ENCODE results near the gene ST3GAL5. TPM values are rescaled to one million over a fixed set of nuclear protein-coding genes. Genes with fewer than 3 reads are reported as not detected.

Gene ST3GAL5
- total RNA-seq, 1 donor from 2014 or later, result 29.7 TPM

GRCh38 chr2:85920810-85921545 is 32.2 kb upstream of the ST3GAL5 start:
- H3K27me3 ChIP-seq (ENCODE audit: control insufficient read depth, insufficient read depth, low read length), result no peaks in the 10 kb centered on the region
- no peak for TF ChIP-seq CTCF (IDR thresholded peaks at IDR 0.05; ENCODE audit: insufficient read depth, low read length, severe bottlenecking)
- DNase-seq (ENCODE audit: low read depth) (peak; percentile 68), FAIRE-seq (no peak)
- H3K36me3 ChIP-seq (ENCODE audit: control insufficient read depth, insufficient read depth, low read length), result no peaks in the 10 kb centered on the region
- H3K4me3 ChIP-seq (ENCODE audit: low read depth, low read length), result no peak overlapping the region

GRCh38 chr2:85917887-85918795 is 29.4 kb upstream of the ST3GAL5 start:
- Histone ChIP-seq H3K36me3 (ENCODE audit: control insufficient read depth, insufficient read depth, low read length) (no peaks in the 10 kb centered on the region), H3K4me3 (ENCODE audit: low read depth, low read length) (no peak overlapping the region), H3K27me3 (ENCODE audit: control insufficient read depth, insufficient read depth, low read length) (no peaks in the 10 kb centered on the region)
- FAIRE-seq, result no peak
- peak; percentile 86 for DNase-seq (ENCODE audit: low read depth)
- TF ChIP-seq CTCF (IDR thresholded peaks at IDR 0.05; ENCODE audit: insufficient read depth, low read length, severe bottlenecking), result no peak

- DNase-seq (ENCODE audit: low read depth), result no peak
- TF ChIP-seq CTCF (IDR thresholded peaks at IDR 0.05; ENCODE audit: insufficient read depth, low read length, severe bottlenecking), result no peak
- H3K27me3 ChIP-seq (ENCODE audit: control insufficient read depth, insufficient read depth, low read length), result no peaks in the 10 kb centered on the region
- no peak for FAIRE-seq
- H3K36me3 ChIP-seq (ENCODE audit: control insufficient read depth, insufficient read depth, low read length), result no peaks in the 10 kb centered on the region
- H3K4me3 ChIP-seq (ENCODE audit: low read depth, low read length), result no peak overlapping the region
These were observed 27.0 kb upstream of the ST3GAL5 start for GRCh38 chr2:85915606-85916303.

- no peak for TF ChIP-seq CTCF (IDR thresholded peaks at IDR 0.05; ENCODE audit: insufficient read depth, low read length, severe bottlenecking)
- Histone ChIP-seq H3K36me3 (ENCODE audit: control insufficient read depth, insufficient read depth, low read length) (no peaks in the 10 kb centered on the region), H3K4me3 (ENCODE audit: low read depth, low read length) (no peak overlapping the region), H3K27me3 (ENCODE audit: control insufficient read depth, insufficient read depth, low read length) (no peaks in the 10 kb centered on the region)
- FAIRE-seq (no peak), DNase-seq (ENCODE audit: low read depth) (no peak)
These were observed 26.1 kb upstream of the ST3GAL5 start for GRCh38 chr2:85914922-85915321.

GRCh38 chr2:85913884-85914881 is 25.4 kb upstream of the ST3GAL5 start:
- FAIRE-seq, result no peak
- no peaks in the 10 kb centered on the region for H3K27me3 ChIP-seq (ENCODE audit: control insufficient read depth, insufficient read depth, low read length)
- peak; percentile 93 for DNase-seq (ENCODE audit: low read depth)
- no peaks in the 10 kb centered on the region for H3K36me3 ChIP-seq (ENCODE audit: control insufficient read depth, insufficient read depth, low read length)
- TF ChIP-seq CTCF (IDR thresholded peaks at IDR 0.05; ENCODE audit: insufficient read depth, low read length, severe bottlenecking), result no peak
- no peak overlapping the region for H3K4me3 ChIP-seq (ENCODE audit: low read depth, low read length)
